NB4 (cell line): Measurements from ENCODE around the gene CHST5.

Experiments used
- MYC ChIP-seq: IDR thresholded peaks from 2 replicates; pipeline ENCODE4 v1.6.1; 2011; ENCODE audit warnings: low read depth, low read length
- TF ChIP-seq, protein P1 (sequence below): IDR thresholded peaks from one replicate; pipeline ENCODE4 v1.5.1; 2012; ENCODE audit warnings: low read depth, low read length

DNA sequence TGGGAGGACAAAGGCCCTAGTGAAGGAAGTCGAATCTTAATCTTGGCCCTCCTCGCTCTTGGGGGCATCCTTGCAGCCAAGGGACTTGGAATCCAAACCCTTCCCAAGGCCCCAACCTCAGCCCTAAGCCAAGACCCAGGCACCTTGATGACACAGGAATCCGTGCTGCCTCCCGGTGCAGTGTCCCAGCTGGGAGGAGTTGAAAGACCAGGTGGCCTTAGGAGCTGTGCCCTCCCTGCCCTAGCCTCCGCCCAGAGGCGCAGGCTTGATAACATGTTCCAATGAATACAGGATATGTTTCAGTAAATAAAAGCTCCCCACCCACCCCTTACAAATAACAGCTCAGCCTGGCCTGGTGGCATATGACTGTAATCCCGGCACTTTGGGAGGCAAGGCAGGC is at the start of gene CHST5:
- TF ChIP-seq, protein P1, sequence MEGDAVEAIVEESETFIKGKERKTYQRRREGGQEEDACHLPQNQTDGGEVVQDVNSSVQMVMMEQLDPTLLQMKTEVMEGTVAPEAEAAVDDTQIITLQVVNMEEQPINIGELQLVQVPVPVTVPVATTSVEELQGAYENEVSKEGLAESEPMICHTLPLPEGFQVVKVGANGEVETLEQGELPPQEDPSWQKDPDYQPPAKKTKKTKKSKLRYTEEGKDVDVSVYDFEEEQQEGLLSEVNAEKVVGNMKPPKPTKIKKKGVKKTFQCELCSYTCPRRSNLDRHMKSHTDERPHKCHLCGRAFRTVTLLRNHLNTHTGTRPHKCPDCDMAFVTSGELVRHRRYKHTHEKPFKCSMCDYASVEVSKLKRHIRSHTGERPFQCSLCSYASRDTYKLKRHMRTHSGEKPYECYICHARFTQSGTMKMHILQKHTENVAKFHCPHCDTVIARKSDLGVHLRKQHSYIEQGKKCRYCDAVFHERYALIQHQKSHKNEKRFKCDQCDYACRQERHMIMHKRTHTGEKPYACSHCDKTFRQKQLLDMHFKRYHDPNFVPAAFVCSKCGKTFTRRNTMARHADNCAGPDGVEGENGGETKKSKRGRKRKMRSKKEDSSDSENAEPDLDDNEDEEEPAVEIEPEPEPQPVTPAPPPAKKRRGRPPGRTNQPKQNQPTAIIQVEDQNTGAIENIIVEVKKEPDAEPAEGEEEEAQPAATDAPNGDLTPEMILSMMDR = no peak
- no peak for TF ChIP-seq MYC
